K562 (cell line): Measurements from ENCODE around the gene UBE2E2. TPM values are rescaled to one million over a fixed set of nuclear protein-coding genes. Genes with fewer than 3 reads are reported as not detected.

Experiments used
- ATAC-seq: fragments of 200-7000 bp; cut with Tn5 transposase; 3 replicates; pipeline ENCODE4 v1.9.1; 2020; ENCODE audit warnings: moderate library complexity
- BruUV-seq: library from RNA; stranded (reverse); fragments of 400-500 nt; replicated peaks from 2 replicates; lab custom pipeline; 2021; lab: Mats Ljungman, UMichigan
- CTCF ChIA-PET: fragments of 300-600 bp; formaldehyde crosslinking; extraction: SDS; loops from one replicate; lab custom pipeline; 2021; ENCODE audit warnings: low intra/inter-chr PET ratio; lab: Yijun Ruan, JAX
- POLR2A ChIA-PET: fragments of 300-600, 350-650 bp; sonication (Branson Sonifier 250); formaldehyde crosslinking; extraction: SDS; loops from one replicate; lab custom pipeline; 2021; ENCODE audit warnings: antibody characterized with exemption, inconsistent platforms; lab: Yijun Ruan, JAX
- DNase-seq, 4 experiments: peaks; one replicate each; pipeline versions ENCODE4 v3.0.0 to v3.0.0-alpha.2; 2011 to 2018; ENCODE audit warnings: low spot score in 3 of 4, mixed read lengths in 3 of 4; ENCODE audit errors: extremely low read depth in 1 of 4
- FAIRE-seq: peaks from 2 replicates; lab custom pipeline; 2011; peaks lifted over from hg19 to GRCh38; lab: Jason Lieb, UNC
- H2AFZ ChIP-seq: 2 replicates; pipeline ENCODE4 v1.6.0; 2011; ENCODE audit warnings: low read depth, low read length, control low read depth, inconsistent platforms
- H3K27ac ChIP-seq: fragments of 200-600 bp; 3 replicates; pipeline ENCODE4 v1.8.0; 2011; ENCODE audit warnings: low read depth, mild to moderate bottlenecking, control low read depth, inconsistent platforms, low read length, moderate library complexity, mixed read lengths; ENCODE audit errors: extremely low read depth
- H3K27me3 ChIP-seq, 2 experiments: fragments of 300-600 bp in 1 of 2; 2 replicates in 1 of 2; 3 replicates in 1 of 2; pipeline versions ENCODE4 v1.6.0 to v1.8.0; 2011; ENCODE audit warnings: inconsistent platforms in 2 of 2, low read length in 2 of 2, mild to moderate bottlenecking in 1 of 2, mixed read lengths in 1 of 2, moderate library complexity in 1 of 2; ENCODE audit not compliant: control insufficient read depth in 2 of 2, insufficient read depth in 2 of 2
- H3K36me3 ChIP-seq: fragments of 300-600 bp; 3 replicates; pipeline ENCODE4 v1.8.0; 2011; ENCODE audit warnings: mild to moderate bottlenecking, low read length, inconsistent platforms; ENCODE audit not compliant: control insufficient read depth, insufficient read depth
- H3K4me1 ChIP-seq, 2 experiments: fragments of 200-600 bp in 1 of 2; replicated peaks in 1 of 2; 2 replicates in 1 of 2; 3 replicates in 1 of 2; pipeline versions ENCODE4 v1.5.1 to v1.8.0; 2011; ENCODE audit warnings: inconsistent platforms in 2 of 2, low read length in 2 of 2, mild to moderate bottlenecking in 1 of 2, mixed read lengths in 1 of 2, moderate library complexity in 1 of 2; ENCODE audit not compliant: control insufficient read depth in 2 of 2, insufficient read depth in 2 of 2
- H3K4me2 ChIP-seq: 2 replicates; pipeline ENCODE4 v1.6.1; 2011; ENCODE audit warnings: low read length, control low read depth, inconsistent platforms, mixed read lengths; ENCODE audit not compliant: insufficient read depth
- H3K4me3 ChIP-seq: fragments of 200-600 bp; sonication (generic), shearing (Covaris generic); 2 replicates; pipeline ENCODE4 v1.5.1; 2016; ENCODE audit warnings: control low read depth, inconsistent platforms
- H3K79me2 ChIP-seq: fragments of 200-600 bp; 3 replicates; pipeline ENCODE4 v1.8.0; 2011; ENCODE audit warnings: low read length, inconsistent platforms; ENCODE audit not compliant: control insufficient read depth, insufficient read depth
- H3K9ac ChIP-seq, 2 experiments: 2 replicates each; pipeline versions ENCODE4 v1.6.0 to v1.6.1; 2011; ENCODE audit warnings: low read depth in 2 of 2, low read length in 2 of 2, control low read depth in 1 of 2, inconsistent platforms in 1 of 2, mild to moderate bottlenecking in 1 of 2, mixed read lengths in 1 of 2; ENCODE audit not compliant: insufficient read depth in 1 of 2
- H3K9me1 ChIP-seq: one replicate; pipeline ENCODE4 v1.6.0; 2011; ENCODE audit warnings: inconsistent platforms, mild to moderate bottlenecking, low read length, moderate library complexity; ENCODE audit not compliant: control insufficient read depth, insufficient read depth
- H3K9me3 ChIP-seq: replicated peaks from 2 replicates; pipeline ENCODE4 v1.5.1; 2011; ENCODE audit warnings: low read depth, low read length, inconsistent platforms; ENCODE audit not compliant: control insufficient read depth, insufficient read depth
- H4K20me1 ChIP-seq: replicated peaks from 2 replicates; pipeline ENCODE4 v1.6.1; 2011; ENCODE audit warnings: low read length, inconsistent platforms, mixed read lengths; ENCODE audit not compliant: control insufficient read depth, insufficient read depth
- ATF1 ChIP-seq, 2 experiments: fragments of 450-650 bp in 1 of 2; IDR thresholded peaks; 2 replicates each; pipeline ENCODE4 v1.6.1; 2016; ENCODE audit warnings: missing compliant biosample characterization in 1 of 2, missing genetic modification characterization in 1 of 2
- THRA ChIP-seq: fragments of 450-650 bp; IDR thresholded peaks from 2 replicates; pipeline ENCODE4 v1.6.1; 2017; ENCODE audit warnings: mild to moderate bottlenecking, moderate library complexity
- ZNF77 ChIP-seq: fragments of 250-450 bp; sonication (Bioruptor Pico); IDR thresholded peaks from 2 replicates; pipeline ENCODE4 v1.5.0; 2020
- ZNF830 ChIP-seq: fragments of 250-450 bp; sonication (Bioruptor Pico); IDR thresholded peaks from 2 replicates; pipeline ENCODE4 v1.5.0; 2021; ENCODE audit warnings: mild to moderate bottlenecking
- WGBS: fragments of 100-300 bp; shearing (Covaris generic); methylation state at CpG from one replicate; pipeline ENCODE4 v1.1.6; 2016; ENCODE audit warnings: low coverage, mixed read lengths; ENCODE audit not compliant: insufficient coverage; ENCODE audit errors: missing lambda C conversion rate; 5-methylcytosine and 5-hydroxymethylcytosine counted together
- in situ Hi-C: fragments of 300-500 bp; cut with MboI; formaldehyde crosslinking; loops from 4 replicates; pipeline ENCODE4 v1.15.0; 2018; ENCODE audit warnings: inconsistent platforms, mixed read lengths
- intact Hi-C: fragments of 100-400 bp; cut with micrococcal nuclease; formaldehyde crosslinking; loops from 2 replicates; pipeline ENCODE4 v1.14.2; 2022
- polyA plus RNA-seq, 8 experiments: library from polyadenylated mRNA; depleted of rRNA in 4 of 8; stranded (reverse) in 5 of 8; unstranded in 3 of 8; fragments of >200 nt; fragmentation: Nextera tagmentation in 2 of 8; fragmentation: Illumina TruSeq in 1 of 8; extraction: Ambion mirVana in 2 of 8; extraction: Trizol in 1 of 8; gene quantifications; 2 replicates each; pipeline versions ENCODE4 v1.2.1 to v1.2.3, GENCODE V29; 2011 to 2014; ENCODE audit warnings: inconsistent platforms in 1 of 8, missing spikeins in 1 of 8
- total RNA-seq, 7 experiments: library from RNA; depleted of rRNA in 6 of 7; stranded (reverse); fragments of >200 nt in 6 of 7; fragmentation: Illumina TruSeq in 2 of 7; extraction: Trizol in 2 of 7; gene quantifications; 2 replicates each; pipeline versions ENCODE4 v1.2.1 to v1.2.3, GENCODE V29; 2011 to 2021; ENCODE audit warnings: low replicate concordance in 1 of 7
- TF ChIP-seq, protein P1 (sequence below), 2 experiments: fragments of 450-650 bp in 1 of 2; IDR thresholded peaks; 2 replicates each; pipeline ENCODE4 v1.6.1; 2011 to 2017; ENCODE audit warnings: low read depth in 2 of 2, antibody characterized with exemption in 1 of 2, borderline replicate concordance in 1 of 2, low read length in 1 of 2, mild to moderate bottlenecking in 1 of 2, mixed read lengths in 1 of 2; ENCODE audit not compliant: control insufficient read depth in 1 of 2

The UBE2E2 gene
- total and polyA plus RNA-seq, 9 of the 15 experiments (the other 6 are each of a cell fraction or from before 2014, with no cell fraction given) = 0.22 to 5.1 (median 1.9) TPM

GRCh38 chr3:23303601-23304217 is 100.6 kb downstream of the UBE2E2 start:
- Histone ChIP-seq H3K79me2 (no peaks in the 10 kb centered on the region), H3K36me3 (no peaks in the 10 kb centered on the region), H3K27ac (no peak overlapping the region), H2AFZ (no peak overlapping the region), H3K4me1 (no peaks in the 10 kb centered on the region), H3K27me3 (no peaks in the 10 kb centered on the region), H3K9ac (no peak overlapping the region), H4K20me1 (no peaks in the 10 kb centered on the region), H3K9me1 (no peaks in the 10 kb centered on the region), H3K4me2 (no peak overlapping the region), H3K9me3 (no peaks in the 10 kb centered on the region), H3K4me3 (no peak overlapping the region)
- ChIA-PET POLR2A (no interaction called here), CTCF (no interaction called here)
- 2% methylated on average over 6 of the region's 6 CpGs for WGBS
- TF ChIP-seq ZNF77 (CRISPR knock-in tag) (no peak), THRA (no peak), ZNF830 (CRISPR knock-in tag) (no peak), ATF1 (CRISPR knock-in tag; IDR thresholded peaks at IDR 0.05) (no peak), ATF1 (tag; IDR thresholded peaks at IDR 0.05) (no peak)
- TF ChIP-seq, protein P1, sequence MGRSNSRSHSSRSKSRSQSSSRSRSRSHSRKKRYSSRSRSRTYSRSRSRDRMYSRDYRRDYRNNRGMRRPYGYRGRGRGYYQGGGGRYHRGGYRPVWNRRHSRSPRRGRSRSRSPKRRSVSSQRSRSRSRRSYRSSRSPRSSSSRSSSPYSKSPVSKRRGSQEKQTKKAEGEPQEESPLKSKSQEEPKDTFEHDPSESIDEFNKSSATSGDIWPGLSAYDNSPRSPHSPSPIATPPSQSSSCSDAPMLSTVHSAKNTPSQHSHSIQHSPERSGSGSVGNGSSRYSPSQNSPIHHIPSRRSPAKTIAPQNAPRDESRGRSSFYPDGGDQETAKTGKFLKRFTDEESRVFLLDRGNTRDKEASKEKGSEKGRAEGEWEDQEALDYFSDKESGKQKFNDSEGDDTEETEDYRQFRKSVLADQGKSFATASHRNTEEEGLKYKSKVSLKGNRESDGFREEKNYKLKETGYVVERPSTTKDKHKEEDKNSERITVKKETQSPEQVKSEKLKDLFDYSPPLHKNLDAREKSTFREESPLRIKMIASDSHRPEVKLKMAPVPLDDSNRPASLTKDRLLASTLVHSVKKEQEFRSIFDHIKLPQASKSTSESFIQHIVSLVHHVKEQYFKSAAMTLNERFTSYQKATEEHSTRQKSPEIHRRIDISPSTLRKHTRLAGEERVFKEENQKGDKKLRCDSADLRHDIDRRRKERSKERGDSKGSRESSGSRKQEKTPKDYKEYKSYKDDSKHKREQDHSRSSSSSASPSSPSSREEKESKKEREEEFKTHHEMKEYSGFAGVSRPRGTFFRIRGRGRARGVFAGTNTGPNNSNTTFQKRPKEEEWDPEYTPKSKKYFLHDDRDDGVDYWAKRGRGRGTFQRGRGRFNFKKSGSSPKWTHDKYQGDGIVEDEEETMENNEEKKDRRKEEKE (IDR thresholded peaks at IDR 0.05; ENCODE audit: borderline replicate concordance in 1 of 2, control insufficient read depth in 1 of 2, low read depth in 2 of 2, low read length in 1 of 2) = no peak
- intact Hi-C loops (no loop called here), in situ Hi-C loops (no loop called here)
- FAIRE-seq = no peak
- ATAC-seq = no peak
- no peak for DNase-seq
- no TSS peak for BruUV-seq
